HL-60 (cell line): ENCODE measurements around the gene KDM2B.

Experiments used
- DNase-seq, 2 experiments: peaks; one replicate each; pipeline ENCODE4 v3.0.0-alpha.2; 2010 to 2020; ENCODE audit warnings: low read depth in 1 of 2, low spot score in 1 of 2
- H3K27ac ChIP-seq: fragments of 250-450 bp; sonication (Bioruptor Pico); replicated peaks from 2 replicates; pipeline ENCODE4 v1.5.1; 2020; ENCODE audit warnings: mild to moderate bottlenecking, moderate library complexity
- H3K27me3 ChIP-seq: fragments of 250-450 bp; sonication (Bioruptor Pico); 2 replicates; pipeline ENCODE4 v1.5.1; 2021; ENCODE audit warnings: mild to moderate bottlenecking, moderate library complexity; ENCODE audit not compliant: insufficient read depth, poor library complexity, severe bottlenecking
- H3K4me3 ChIP-seq: replicated peaks from 2 replicates; pipeline ENCODE4 v1.5.1; 2011; ENCODE audit warnings: mild to moderate bottlenecking, control low read depth, low read length; ENCODE audit not compliant: insufficient read depth
- CTCF ChIP-seq: IDR thresholded peaks from one replicate; pipeline ENCODE4 v1.5.1; 2011; ENCODE audit warnings: low read length, control low read depth, inconsistent platforms; ENCODE audit not compliant: insufficient read depth
- GABPA ChIP-seq: IDR thresholded peaks from 2 replicates; pipeline ENCODE4 v1.6.1; 2012; ENCODE audit warnings: low read depth
- POLR2AphosphoS5 ChIP-seq: IDR thresholded peaks from 2 replicates; pipeline ENCODE4 v1.6.1; 2012; ENCODE audit warnings: low read depth
- REST ChIP-seq: IDR thresholded peaks from 2 replicates; pipeline ENCODE4 v1.6.1; 2012; ENCODE audit warnings: low read depth; ENCODE audit not compliant: insufficient replicate concordance
- SPI1 ChIP-seq: IDR thresholded peaks from 2 replicates; pipeline ENCODE4 v1.6.1; 2012; ENCODE audit warnings: low read depth, mild to moderate bottlenecking, borderline replicate concordance

The KDM2B gene

GRCh38 chr12:121610239-121611149 is 29.7 kb upstream of the KDM2B start:
- Histone ChIP-seq H3K27me3 (no peaks in the 10 kb centered on the region), H3K27ac (no peak overlapping the region), H3K4me3 (no peak overlapping the region)
- DNase-seq, result no peak
- TF ChIP-seq CTCF, result no peak

GRCh38 chr12:121608301-121608700 is 27.5 kb upstream of the KDM2B start:
- Histone ChIP-seq H3K27ac (no peak overlapping the region), H3K4me3 (no peak overlapping the region), H3K27me3 (no peaks in the 10 kb centered on the region)
- no peak for DNase-seq
- no peak for TF ChIP-seq CTCF
- TF ChIP-seq REST, result no peak
- TF ChIP-seq GABPA, result no peak
- no peak for TF ChIP-seq POLR2AphosphoS5
- TF ChIP-seq SPI1, result no peak

- DNase-seq, result no peak
- Histone ChIP-seq H3K27me3 (no peaks in the 10 kb centered on the region), H3K4me3 (no peak overlapping the region), H3K27ac (no peak overlapping the region)
- TF ChIP-seq POLR2AphosphoS5 (no peak), CTCF (no peak), GABPA (no peak), SPI1 (no peak), REST (no peak)
Observed at GRCh38 chr12:121603581-121603980, 22.8 kb upstream of the KDM2B start.

GRCh38 chr12:121602766-121603165 is 21.9 kb upstream of the KDM2B start:
- H3K27me3 ChIP-seq, result no peaks in the 10 kb centered on the region
- no peak for DNase-seq
- no peak overlapping the region for H3K4me3 ChIP-seq
- H3K27ac ChIP-seq, result no peak overlapping the region
- no peak for TF ChIP-seq SPI1
- TF ChIP-seq POLR2AphosphoS5, result no peak
- no peak for TF ChIP-seq GABPA
- TF ChIP-seq CTCF, result no peak
- no peak for TF ChIP-seq REST
